ENCODE measurements around the gene CALHM3. TPM values are rescaled to one million over a fixed set of nuclear protein-coding genes. Genes with fewer than 3 reads are reported as not detected.

CALHM3 gene
- total RNA-seq, 1 experiment from 2014 or later: not detected

Other genes with a start within 250 kb of the CALHM3 start
- gene RPEL1, start 233.4 kb downstream of the CALHM3 start, total RNA-seq (2014; rRNA removed; shearing (Covaris generic)): 0.05 and 0.10 TPM in 2 replicates
- not detected in 2 replicates for gene INA, start 202.1 kb downstream of the CALHM3 start, total RNA-seq (2014; rRNA removed; shearing (Covaris generic))
- gene PCGF6, start 128.1 kb downstream of the CALHM3 start, total RNA-seq (2014; rRNA removed; shearing (Covaris generic)): 3.2 and 4.9 TPM in 2 replicates
- 5.5 and 7.7 TPM in 2 replicates for gene TAF5, start 111.3 kb downstream of the CALHM3 start, total RNA-seq (2014; rRNA removed; shearing (Covaris generic))
- 71.5 and 82.4 TPM in 2 replicates for gene ATP5MK, start 82.8 kb downstream of the CALHM3 start, total RNA-seq (2014; rRNA removed; shearing (Covaris generic))
- 34.0 and 40.6 TPM in 2 replicates for gene PDCD11, start 82.6 kb downstream of the CALHM3 start, total RNA-seq (2014; rRNA removed; shearing (Covaris generic))
- 3.0 and 3.3 TPM in 2 replicates for gene CALHM2, start 26.9 kb downstream of the CALHM3 start, total RNA-seq (2014; rRNA removed; shearing (Covaris generic))
- not detected in 2 replicates for gene CALHM1, start 20.3 kb downstream of the CALHM3 start, total RNA-seq (2014; rRNA removed; shearing (Covaris generic))
- 5.4 and 7.2 TPM in 2 replicates for gene NEURL1, start 14.5 kb upstream of the CALHM3 start, total RNA-seq (2014; rRNA removed; shearing (Covaris generic))